Right ventricle myocardium inferior (tissue), 1 donor: ENCODE measurements around the gene NANOS2. TPM values are rescaled to one million over a fixed set of nuclear protein-coding genes. Genes with fewer than 3 reads are reported as not detected.
"Not testable (repeated sequence)": the region's sequence is repeated elsewhere in the genome, so short reads cannot be mapped to it uniquely, and the experiment has no call there.

Source experiments
- ATAC-seq: fragments of 200-7000 bp; cut with Tn5 transposase; one replicate; pipeline ENCODE4 v1.9.1; 2020; ENCODE audit warnings: mild to moderate bottlenecking, moderate library complexity
- DNase-seq: peaks from one replicate; pipeline ENCODE4 v3.0.0; 2021; ENCODE audit errors: missing footprints
- intact Hi-C: fragments of 100-400 bp; cut with DNase I; formaldehyde crosslinking; loops from one replicate; pipeline ENCODE4 v1.11.0; 2022
- total RNA-seq: library from RNA; stranded (reverse); fragmentation: NEBNext Ultra II Directional; extraction: Animal tissue kit (Norgen Biotek cat#: 25700); gene quantifications from one replicate; pipeline ENCODE4 v1.2.1, GENCODE V29; 2021
- donor health status: DM: no; HTN: yes; CAD: no; lungs with severe emphysema.

NANOS2 gene
- total RNA-seq, 1 donor from 2014 or later: not detected

- DNase-seq: peak; percentile 87
- ATAC-seq: no peak
- intact Hi-C loops: no loop called here
Observed at GRCh38 chr19:45882652-45883585, 31.7 kb downstream of the NANOS2 start.

- intact Hi-C loops: no loop called here
- ATAC-seq: no peak
- no peak for DNase-seq
Observed at GRCh38 chr19:45881909-45882528, 32.6 kb downstream of the NANOS2 start.

GRCh38 chr19:45881082-45881908 is 33.3 kb downstream of the NANOS2 start:
- DNase-seq (no peak), ATAC-seq (no peak)
- intact Hi-C loops: no loop called here

- intact Hi-C loops: no loop called here
- DNase-seq (no peak), ATAC-seq (no peak)
Observed at GRCh38 chr19:45879971-45880370, 34.6 kb downstream of the NANOS2 start.

GRCh38 chr19:45879055-45879454 is 35.5 kb downstream of the NANOS2 start:
- intact Hi-C loops: no loop called here
- DNase-seq (no peak), ATAC-seq (no peak)

- ATAC-seq (no peak), DNase-seq (no peak)
- intact Hi-C loops: no loop called here
Observed at GRCh38 chr19:45878043-45878794, 36.4 kb downstream of the NANOS2 start.

GRCh38 chr19:45876411-45877197 is 38.0 kb downstream of the NANOS2 start:
- peak; percentile 33 for ATAC-seq
- no peak for DNase-seq
- intact Hi-C loops: no loop called here

- intact Hi-C loops: no loop called here
- DNase-seq: no peak
- ATAC-seq: no peak
Observed at GRCh38 chr19:45876161-45876410, 38.5 kb downstream of the NANOS2 start.

GRCh38 chr19:45874620-45874966 is 40.0 kb downstream of the NANOS2 start:
- ATAC-seq (no peak), DNase-seq (no peak)
- intact Hi-C loops: no loop called here

- intact Hi-C loops: no loop called here
Observed at GRCh38 chr19:45873219-45873772, 41.3 kb downstream of the NANOS2 start.

GRCh38 chr19:45872095-45872919 is 42.3 kb downstream of the NANOS2 start:
- ATAC-seq (no peak), DNase-seq (no peak)
- intact Hi-C loops: no loop called here

More at GRCh38 chr19:45873219-45873772, 41.3 kb downstream of the NANOS2 start:
- ATAC-seq (no peak), DNase-seq (no peak)

GRCh38 chr19:45870798-45871197 is 43.8 kb downstream of the NANOS2 start:
- DNase-seq: no peak
- intact Hi-C loops: no loop called here
- ATAC-seq: no peak

- intact Hi-C loops, ATAC-seq: not testable (repeated sequence)
Observed at GRCh38 chr19:45867241-45867640, 47.3 kb downstream of the NANOS2 start.

GRCh38 chr19:45866400-45867176 is 48.0 kb downstream of the NANOS2 start:
- DNase-seq (no peak), ATAC-seq (no peak)
- intact Hi-C loops: no loop called here

More at GRCh38 chr19:45867241-45867640, 47.3 kb downstream of the NANOS2 start:
- not testable (repeated sequence) for DNase-seq

GRCh38 chr19:45865269-45865948 is 49.2 kb downstream of the NANOS2 start:
- ATAC-seq (no peak), DNase-seq (no peak)
- intact Hi-C loops: no loop called here

- DNase-seq: no peak
- intact Hi-C loops: loop anchor here (5.0 kb wide), 1 partner anchor 92 kb away; no protein-coding TSS in a partner anchor
- ATAC-seq: no peak
Observed at GRCh38 chr19:45864629-45865082, 49.9 kb downstream of the NANOS2 start.
